Heart left ventricle (tissue), 16 donors: ENCODE measurements around the gene OR2B2. TPM values are rescaled to one million over a fixed set of nuclear protein-coding genes. Genes with fewer than 3 reads are reported as not detected.
A peak's percentile ranks its signal among the peaks of the same experiment; 100 is the strongest.

Experiments
- ATAC-seq, 4 donors: fragments of 200-7000 bp; cut with Tn5 transposase; one replicate each; pipeline ENCODE4 v1.9.1; 2020 to 2022; ENCODE audit warnings: moderate library complexity in 4 of 4, mild to moderate bottlenecking in 3 of 4, moderate number of reproducible peaks in 1 of 4
- DNase-seq, 5 donors: peaks; one replicate each; pipeline ENCODE4 v3.0.0-alpha.2; 2020
- H3K27ac ChIP-seq, 12 donors: fragments of 200-600 bp; sonication (generic) in 4 of 12; one replicate each; pipeline versions ENCODE4 v1.5.0 to v1.8.0; 2016 to 2022; ENCODE audit warnings: mild to moderate bottlenecking in 2 of 12
- H3K27me3 ChIP-seq, 9 donors: fragments of 200-600 bp; sonication (generic) in 2 of 9; one replicate each; pipeline versions ENCODE4 v1.5.1 to v1.8.0; 2016 to 2022; ENCODE audit warnings: mild to moderate bottlenecking in 3 of 9
- H3K36me3 ChIP-seq, 9 donors: fragments of 200-600 bp; sonication (generic) in 2 of 9; one replicate each; pipeline versions ENCODE4 v1.5.0 to v1.8.0; 2018 to 2022; ENCODE audit warnings: mild to moderate bottlenecking in 2 of 9
- H3K4me1 ChIP-seq, 12 donors: fragments of 200-600 bp; sonication (generic) in 4 of 12; one replicate each; pipeline versions ENCODE4 v1.5.0 to v1.8.0; 2016 to 2022; ENCODE audit warnings: mild to moderate bottlenecking in 3 of 12
- H3K4me3 ChIP-seq, 12 donors: fragments of 200-600 bp; sonication (generic) in 4 of 12; one replicate each; pipeline versions ENCODE4 v1.5.0 to v1.8.0; 2017 to 2022; ENCODE audit warnings: mild to moderate bottlenecking in 9 of 12, moderate library complexity in 4 of 12
- H3K9me3 ChIP-seq, 12 donors: fragments of 200-600 bp; sonication (generic) in 4 of 12; one replicate each; pipeline versions ENCODE4 v1.5.0 to v1.8.0; 2016 to 2022; ENCODE audit warnings: mild to moderate bottlenecking in 1 of 12
- CTCF ChIP-seq, 12 donors: fragments of 200-600 bp; sonication (generic) in 4 of 12; IDR thresholded peaks; one replicate each; pipeline versions ENCODE4 v1.5.0 to v1.8.0; 2018 to 2022; ENCODE audit warnings: antibody characterized with exemption in 12 of 12, mild to moderate bottlenecking in 5 of 12
- POLR2A ChIP-seq, 2 donors: fragments of 450-650 bp; IDR thresholded peaks; one replicate each; pipeline ENCODE4 v1.6.1; 2017; ENCODE audit warnings: antibody characterized with exemption in 2 of 2, mild to moderate bottlenecking in 2 of 2, moderate library complexity in 2 of 2
- WGBS, 4 donors: extraction: QIAGEN DNeasy Blood & Tissue Kit in 2 of 4; methylation state at CpG; one replicate each; pipeline versions ENCODE4 v1.1.5 to v1.1.7; 2013 to 2018; 5-methylcytosine and 5-hydroxymethylcytosine counted together
- intact Hi-C, 10 donors: fragments of 100-400 bp; cut with DNase I; formaldehyde crosslinking; loops; one replicate each; pipeline versions ENCODE4 v1.11.1 to v1.14.2; 2022
- polyA plus RNA-seq, 2 donors: library from polyadenylated mRNA; stranded (reverse); fragments of 200-250 nt; gene quantifications; one replicate each; pipeline ENCODE4 v1.2.3, GENCODE V29; 2013
- total RNA-seq, 9 donors: library from RNA; depleted of rRNA in 2 of 9; stranded (reverse); fragments of >200 nt in 2 of 9; fragmentation: NEBNext Ultra II Directional in 3 of 9; extraction: Animal tissue kit (Norgen Biotek cat#: 25700) in 3 of 9; gene quantifications; one replicate each; pipeline versions ENCODE4 v1.1.0 to v1.2.4, GENCODE V29; 2016 to 2023
- donor health status: ischemic (EF 13 %, LVEDD 7.1; RV severe dilation, severe dysfunction).
- donor health status: healthy with polysubstance abuse.
- donor health status: DM: no; HTN: yes; CAD: no.
- donor health status: DM: no; HTN: no; CAD: no.
- donor health status: ischemic (EF 25% LVEDD 6.9; RV normal size, moderate dysfunction).
- donor health status: ischemic (EF 25% LVEDD 5.7; RV mildly dilated, moderate dysfunction).
- donor health status: healthy.
- donor health status: DM: yes; HTN: yes; CAD: no.
- donor health status: ischemic (EF 35%, LVEDD 5.7; RV mildly dilated, moderate dysfunction).
- donor health status: nonischemic (EF 11% LVEDD 7.7; RV severe dilation, severe dysfunction).
- donor health status: DM: yes; HTN: yes; CAD: no.
- donor health status: PGD.
- donor health status: ischemic (EF 29% LVEDD 5.4; RV normal size, mild dysfunction).
- donor health status: nonischemic (EF 23%, LVEDD 6.1; RV moderate dilation, normal function).

OR2B2 gene
- total and polyA plus RNA-seq, 11 donors: not detected

GRCh38 chr6:27866357-27867050, 45.7 kb downstream of the OR2B2 start:
- 1 to 4% (median 3%) methylated on average over 27 of the region's 27 CpGs for WGBS, 4 donors
- ATAC-seq: peak in 2 of 4 donors; percentile 25 to 27
- H3K4me3 ChIP-seq: peak overlapping the region; percentile 55 to 98 (median 70)
- intact Hi-C loops: loop anchor here in 1 of 10 donors (10.0 kb wide), 1 partner anchor 1272 kb away; the partner anchor contains the start of gene ABT1
- H3K9me3 ChIP-seq: no peaks in the 10 kb centered on the region
- TF ChIP-seq CTCF (IDR thresholded peaks at IDR 0.05) (no peak), POLR2A (IDR thresholded peaks at IDR 0.05) (no peak)
- H3K27me3 ChIP-seq: peaks cover 0 to 50% (median 22%) of the 10 kb centered on the region in 9 donors
- no peaks in the 10 kb centered on the region for H3K36me3 ChIP-seq
- peaks cover 6 to 50% (median 22%) of the 10 kb centered on the region in 12 donors for H3K4me1 ChIP-seq
- DNase-seq: no peak
- H3K27ac ChIP-seq: peak overlapping the region in 3 of 12 donors; percentile 2 to 85 (median 37)

- ATAC-seq: no peak
- Histone ChIP-seq H3K4me1 (peaks cover 6 to 44% (median 22%) of the 10 kb centered on the region in 12 donors), H3K27me3 (peaks cover 0 to 44% (median 18%) of the 10 kb centered on the region in 9 donors), H3K27ac (peak overlapping the region in 3 of 12 donors; percentile 2 to 85 (median 48)), H3K4me3 (peak overlapping the region; percentile 55 to 98 (median 70)), H3K36me3 (no peaks in the 10 kb centered on the region), H3K9me3 (no peaks in the 10 kb centered on the region)
- TF ChIP-seq POLR2A (IDR thresholded peaks at IDR 0.05) (no peak), CTCF (IDR thresholded peaks at IDR 0.05) (no peak)
- intact Hi-C loops: loop anchor here in 1 of 10 donors (2.0 to 10.0 kb wide), 2 partner anchors 27 to 1271 kb away; partner anchors contain the start of gene ABT1
- DNase-seq: no peak
- WGBS, 4 donors: 0 to 1% (median 1%) methylated on average over 17 of the region's 17 CpGs
These were observed 46.3 kb downstream of the OR2B2 start for GRCh38 chr6:27865850-27866356.

GRCh38 chr6:27864906-27865849, 47.0 kb downstream of the OR2B2 start:
- DNase-seq (peak; percentile 31 to 72 (median 54)), ATAC-seq (peak; percentile 91 to 94 (median 94))
- 0 to 2% (median 1%) methylated on average over 38 to 58 of the region's 58 CpGs for whole genome bisulfite sequencing, 4 donors
- Histone ChIP-seq H3K9me3 (no peaks in the 10 kb centered on the region), H3K27me3 (peaks cover 0 to 37% (median 18%) of the 10 kb centered on the region in 9 donors), H3K27ac (peak overlapping the region in 8 of 12 donors; percentile 14 to 85 (median 62)), H3K4me1 (peaks cover 6 to 41% (median 22%) of the 10 kb centered on the region in 12 donors), H3K36me3 (no peaks in the 10 kb centered on the region), H3K4me3 (peak overlapping the region; percentile 55 to 98 (median 70))
- intact Hi-C loops: loop anchor here in 1 of 10 donors (2.0 to 10.0 kb wide), 2 partner anchors 26 to 1270 kb away; partner anchors contain the start of gene ABT1
- TF ChIP-seq CTCF (IDR thresholded peaks at IDR 0.05) (no peak), POLR2A (IDR thresholded peaks at IDR 0.05) (peak in 1 of 2 donors; percentile 49)
